ENCODE results near the gene TFR2.

TFR2 gene

DNA sequence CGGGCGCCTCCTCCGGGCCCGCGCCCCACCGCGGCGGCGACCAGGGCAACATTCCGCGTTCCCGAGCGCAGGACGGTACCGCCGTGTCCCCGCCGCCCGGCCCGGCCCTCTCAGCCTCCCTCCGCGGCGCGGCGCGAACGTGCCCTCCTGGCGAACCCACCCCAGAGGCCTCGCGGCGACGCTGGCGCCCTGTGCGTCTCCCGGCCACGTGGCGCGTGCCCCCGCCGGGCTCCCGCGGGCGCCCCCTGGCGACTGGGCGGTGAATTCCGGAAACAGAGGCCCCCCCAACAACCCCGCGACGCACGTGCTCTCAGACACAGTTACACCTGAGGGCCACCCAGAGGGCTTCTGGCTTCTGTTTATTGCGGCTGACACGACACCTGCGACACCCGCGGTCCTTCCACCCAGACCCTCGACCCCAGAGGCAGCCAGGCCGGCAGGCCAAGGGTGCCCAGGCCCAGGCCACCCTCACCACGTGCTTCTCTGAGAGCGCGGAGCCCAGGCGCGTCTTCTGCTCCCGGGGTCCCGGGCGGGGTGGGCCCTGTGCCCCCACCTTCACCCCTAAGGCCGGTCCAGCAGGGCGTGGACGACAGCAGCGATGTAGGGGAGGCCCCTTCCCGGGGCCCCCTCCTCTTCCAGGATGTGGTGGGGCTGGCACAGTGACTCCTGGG, 67.5 kb downstream of the TFR2 start, which contains the start of gene SAP25:
TSS of gene SAP25 (minus strand) at position 210 of the 671 bp plus-strand sequence. CDS start at position 52, 158 bp downstream.
- no peak for DNase-seq (ENCODE audit: low read depth in 2 of 2, low spot score in 1 of 2)

DNA sequence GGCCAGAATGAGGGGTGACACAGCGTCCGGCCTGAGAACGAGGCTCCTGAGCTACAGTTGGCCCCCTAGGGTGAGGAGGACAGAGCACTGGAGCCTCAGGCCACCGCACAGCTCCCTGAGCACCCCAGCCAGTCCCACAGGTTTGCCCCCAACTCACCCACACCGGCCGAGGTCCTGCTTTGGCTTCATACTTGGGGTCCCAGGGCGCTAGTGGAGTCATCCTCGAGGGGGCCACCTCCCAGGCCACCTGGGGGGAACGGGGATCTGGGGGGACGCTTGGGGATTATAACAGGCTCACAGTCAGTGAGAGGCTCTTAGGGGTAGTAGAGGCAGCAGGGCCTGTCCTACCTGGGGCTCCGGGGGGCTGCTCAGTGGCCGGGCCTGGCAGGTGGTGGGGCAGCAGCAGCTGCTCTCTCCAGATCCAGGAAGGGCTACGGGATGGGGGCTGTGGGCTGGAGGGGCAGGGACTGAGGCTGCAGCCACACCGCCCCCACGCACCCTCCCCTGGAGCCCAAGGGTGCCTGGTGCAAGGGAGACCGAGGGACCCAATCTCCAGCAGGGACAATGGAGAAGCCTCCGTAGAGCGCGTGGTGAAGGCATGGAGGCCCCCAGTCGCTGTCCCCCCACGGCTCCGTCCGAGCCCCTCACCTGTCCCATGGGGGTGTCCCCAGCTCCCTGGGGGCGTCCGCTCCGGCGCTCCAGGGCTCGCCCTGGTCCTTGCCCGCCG, 68.2 kb downstream of the TFR2 start:
- no peak for DNase-seq (ENCODE audit: low read depth in 2 of 2, low spot score in 1 of 2)

DNA sequence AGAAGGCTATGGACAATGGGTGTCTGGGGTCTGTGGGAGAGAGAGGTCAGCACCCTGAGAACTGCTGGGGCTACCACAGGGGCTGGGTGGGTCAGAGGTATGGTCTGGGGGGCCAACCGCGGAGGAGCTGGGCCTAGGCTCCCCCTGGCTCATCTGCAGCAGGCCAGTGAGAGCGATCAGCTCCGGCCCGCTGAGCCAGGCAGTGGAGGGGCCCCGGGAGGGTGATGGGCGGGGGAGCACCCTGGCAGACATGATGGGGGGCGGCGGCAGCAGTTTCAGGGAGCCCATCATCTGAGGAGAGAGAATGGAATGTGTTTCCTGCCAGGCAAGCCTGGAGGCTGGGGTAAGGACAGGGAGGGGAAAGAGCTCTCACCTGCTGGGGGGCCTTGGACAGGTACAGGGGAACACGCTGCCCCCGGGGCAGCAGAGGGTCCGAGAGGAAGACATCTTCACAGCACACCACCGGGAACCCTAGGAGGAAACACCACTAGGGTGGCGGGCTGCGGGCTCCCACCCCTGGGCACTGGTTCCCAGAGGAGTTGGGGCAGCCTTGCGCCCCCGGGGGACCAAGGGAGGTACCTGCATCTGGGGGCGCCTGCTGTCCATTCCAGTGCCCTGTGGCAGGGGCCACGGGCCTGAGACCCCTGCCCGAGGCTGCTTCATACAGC, 68.9 kb downstream of the TFR2 start:
- DNase-seq (ENCODE audit: low read depth in 2 of 2, low spot score in 1 of 2): no peak

DNA sequence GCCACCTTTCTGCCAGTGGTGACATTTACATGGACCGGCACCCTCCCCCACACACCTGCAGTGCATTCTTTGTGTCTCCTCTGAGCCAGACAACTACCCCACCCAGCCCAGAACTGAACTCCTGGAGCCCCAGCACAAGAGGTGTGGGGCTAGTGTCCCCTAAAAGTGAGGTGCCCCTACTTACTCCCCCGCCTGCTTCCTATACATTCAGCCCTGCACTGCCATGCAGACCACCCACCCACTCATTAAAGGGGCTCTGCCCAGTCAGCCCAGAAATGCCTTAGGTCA, 69.6 kb downstream of the TFR2 start:
- no peak for DNase-seq (ENCODE audit: low read depth in 2 of 2, low spot score in 1 of 2)

DNA sequence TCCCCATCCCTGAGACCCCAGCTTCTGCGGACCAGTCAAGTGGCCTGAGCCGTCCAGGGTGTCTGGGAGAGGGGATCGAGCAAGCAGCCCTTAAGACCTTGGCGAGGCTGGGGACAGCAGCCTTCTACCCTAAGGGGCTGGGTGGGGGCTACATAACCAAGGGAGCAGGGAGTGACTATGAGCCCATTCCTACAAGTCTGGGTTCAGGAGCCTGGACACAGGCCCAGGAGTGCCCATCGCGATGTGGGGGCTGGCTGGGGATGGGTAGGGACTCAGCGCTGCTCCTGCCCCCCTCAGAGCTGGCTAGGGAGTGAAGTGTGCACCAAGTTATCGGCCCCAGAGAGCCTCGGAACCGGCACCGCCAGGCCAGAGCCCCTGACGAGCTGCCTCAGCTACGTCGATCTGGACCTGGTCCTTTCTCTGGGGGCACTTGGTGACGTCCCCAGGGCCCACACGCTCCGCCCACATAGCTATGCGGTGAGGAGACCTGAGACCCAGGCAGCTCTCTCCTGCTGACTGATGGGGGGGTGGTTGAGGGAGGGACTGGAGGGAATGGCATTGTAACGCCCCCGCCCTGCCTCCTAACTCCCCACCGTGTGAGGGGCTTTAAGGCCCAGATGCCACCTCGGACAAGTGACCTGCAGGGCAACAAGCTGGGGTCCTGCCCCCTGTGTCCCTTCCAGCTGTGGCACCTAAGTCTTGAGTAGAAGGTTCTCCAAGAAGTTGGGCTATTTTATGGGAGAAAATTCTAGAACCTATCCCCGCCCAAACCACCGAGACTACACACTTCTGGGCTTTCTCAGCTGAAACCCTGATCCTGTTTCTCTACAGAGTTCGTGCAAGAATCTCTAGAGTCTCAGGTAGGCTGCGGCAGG, 70.2 kb downstream of the TFR2 start:
- DNase-seq (ENCODE audit: low read depth in 2 of 2, low spot score in 1 of 2): no peak
